GM12878 (cell line): ENCODE measurements around the gene SF1. TPM values are rescaled to one million over a fixed set of nuclear protein-coding genes. Genes with fewer than 3 reads are reported as not detected.
A peak's percentile ranks its signal among the peaks of the same experiment; 100 is the strongest.

ENCODE experiments used
- ATAC-seq: fragments of 200-7000 bp; cut with Tn5 transposase; 3 replicates; pipeline ENCODE4 v1.9.1; 2020; ENCODE audit warnings: mild to moderate bottlenecking, moderate library complexity
- BruUV-seq: library from RNA; stranded (reverse); fragments of 400-500 nt; replicated peaks from 2 replicates; lab custom pipeline; 2021; lab: Mats Ljungman, UMichigan
- CTCF ChIA-PET: fragments of 300-600 bp; sonication (Branson Sonifier 250); formaldehyde crosslinking; extraction: SDS; loops from one replicate; lab custom pipeline; 2021; ENCODE audit warnings: inconsistent platforms; lab: Yijun Ruan, JAX
- POLR2A ChIA-PET: fragments of 350-600 bp; formaldehyde crosslinking; extraction: SDS; loops from one replicate; lab custom pipeline; 2021; ENCODE audit warnings: inconsistent platforms; lab: Charles Lee
- RAD21 ChIA-PET: fragments of 300-600 bp; sonication (Branson Sonifier 250); formaldehyde crosslinking; loops from one replicate; lab custom pipeline; 2023; ENCODE audit warnings: antibody characterized with exemption; ENCODE audit not compliant: unreplicated experiment; lab: Charles Lee
- SMC1A ChIA-PET: fragments of 300-600 bp; sonication (Branson Sonifier 250); formaldehyde crosslinking; loops from one replicate; lab custom pipeline; 2023; ENCODE audit not compliant: unreplicated experiment, uncharacterized antibody; lab: Charles Lee
- DNase-seq: peaks from one replicate; pipeline ENCODE4 v3.0.0-alpha.2; 2011; ENCODE audit warnings: low read depth, low spot score
- FAIRE-seq: peaks from 3 replicates; lab custom pipeline; 2011; peaks lifted over from hg19 to GRCh38; lab: Jason Lieb, UNC
- H2AFZ ChIP-seq: 2 replicates; pipeline ENCODE4 v1.6.0; 2011; ENCODE audit warnings: low read depth, low read length, control low read depth; ENCODE audit not compliant: control insufficient read depth
- H3K27ac ChIP-seq: 2 replicates; pipeline ENCODE4 v1.5.1; 2011; ENCODE audit warnings: control low read depth; ENCODE audit not compliant: control insufficient read depth, insufficient read depth
- H3K27me3 ChIP-seq, 2 experiments: replicated peaks in 1 of 2; 2 replicates each; pipeline versions ENCODE4 v1.6.0 to v1.6.1; 2011; ENCODE audit warnings: low read length in 1 of 2; ENCODE audit not compliant: control insufficient read depth in 2 of 2, insufficient read depth in 2 of 2
- H3K36me3 ChIP-seq, 2 experiments: 2 replicates each; pipeline ENCODE4 v1.5.1; 2011; ENCODE audit warnings: low read length in 1 of 2; ENCODE audit not compliant: control insufficient read depth in 2 of 2, insufficient read depth in 2 of 2
- H3K4me1 ChIP-seq: 2 replicates; pipeline ENCODE4 v1.6.1; 2011; ENCODE audit warnings: mild to moderate bottlenecking, low read length, moderate library complexity, mixed read lengths; ENCODE audit not compliant: control insufficient read depth, insufficient read depth
- H3K4me2 ChIP-seq: 2 replicates; pipeline ENCODE4 v1.6.0; 2011; ENCODE audit warnings: control low read depth; ENCODE audit not compliant: control insufficient read depth, insufficient read depth
- H3K4me3 ChIP-seq: fragments of 200-600 bp; sonication (generic); 2 replicates; pipeline ENCODE4 v1.5.1; 2016
- H3K79me2 ChIP-seq: 2 replicates; pipeline ENCODE4 v1.6.0; 2011; ENCODE audit warnings: low read length; ENCODE audit not compliant: control insufficient read depth, insufficient read depth
- H3K9ac ChIP-seq: 2 replicates; pipeline ENCODE4 v1.8.0; 2011; ENCODE audit warnings: low read length, control low read depth, mixed read lengths; ENCODE audit not compliant: control insufficient read depth, insufficient read depth
- H3K9me3 ChIP-seq: replicated peaks from 3 replicates; pipeline ENCODE4 v1.5.1; 2011; ENCODE audit warnings: mild to moderate bottlenecking, low read length; ENCODE audit not compliant: control insufficient read depth, insufficient read depth
- H4K20me1 ChIP-seq: 2 replicates; pipeline ENCODE4 v1.6.0; 2011; ENCODE audit not compliant: control insufficient read depth, insufficient read depth
- ATF7 ChIP-seq: fragments of 450-650 bp; IDR thresholded peaks from 2 replicates; pipeline ENCODE4 v1.6.1; 2016; ENCODE audit warnings: low read depth, mild to moderate bottlenecking
- BHLHE40 ChIP-seq, 2 experiments: fragments of 450-650 bp in 1 of 2; IDR thresholded peaks; 2 replicates each; pipeline ENCODE4 v1.6.1; 2011 to 2017; ENCODE audit warnings: low read depth in 2 of 2, borderline replicate concordance in 1 of 2, improper control_type of control experiment in 1 of 2, low read length in 1 of 2, mild to moderate bottlenecking in 1 of 2
- BMI1 ChIP-seq: fragments of 450-650 bp; IDR thresholded peaks from 2 replicates; pipeline ENCODE4 v1.6.1; 2016; ENCODE audit warnings: mild to moderate bottlenecking, moderate library complexity, borderline replicate concordance
- CBFB ChIP-seq: IDR thresholded peaks from 2 replicates; pipeline ENCODE4 v1.6.1; 2016; ENCODE audit warnings: antibody characterized with exemption, low read depth
- CREB1 ChIP-seq: IDR thresholded peaks from 2 replicates; pipeline ENCODE4 v1.6.1; 2012; ENCODE audit warnings: low read depth, mild to moderate bottlenecking, inconsistent platforms
- CTCF ChIP-seq, 3 experiments: IDR thresholded peaks in 2 of 3; conservative IDR thresholded peaks in 1 of 3; 2 replicates each; pipeline ENCODE4 v1.5.1; 2011; ENCODE audit warnings: low read depth in 3 of 3, low read length in 3 of 3, mild to moderate bottlenecking in 3 of 3, control low read depth in 2 of 3, moderate library complexity in 2 of 3, inconsistent platforms in 1 of 3, mixed read lengths in 1 of 3; ENCODE audit not compliant: control insufficient read depth in 2 of 3, insufficient read depth in 1 of 3; ENCODE audit errors: extremely low read depth in 1 of 3
- FOXK2 ChIP-seq: fragments of 450-650 bp; IDR thresholded peaks from 2 replicates; pipeline ENCODE4 v1.6.1; 2017; ENCODE audit warnings: mild to moderate bottlenecking, moderate library complexity
- FOXM1 ChIP-seq: IDR thresholded peaks from 2 replicates; pipeline ENCODE4 v1.6.1; 2012; ENCODE audit warnings: low read depth, mild to moderate bottlenecking, inconsistent platforms, low read length, moderate library complexity
- IKZF2 ChIP-seq, 2 experiments: fragments of 450-650 bp; IDR thresholded peaks; 2 replicates each; pipeline ENCODE4 v1.6.1; 2017; ENCODE audit warnings: mild to moderate bottlenecking in 2 of 2, moderate library complexity in 2 of 2
- KAT2A ChIP-seq: conservative IDR thresholded peaks from 2 replicates; pipeline ENCODE4 v1.6.1; 2011; ENCODE audit warnings: low read depth, low read length; ENCODE audit not compliant: control insufficient read depth
- STAT1 ChIP-seq: fragments of 450-650 bp; conservative IDR thresholded peaks from 2 replicates; pipeline ENCODE4 v1.6.1; 2014; ENCODE audit warnings: antibody characterized with exemption, mild to moderate bottlenecking
- YY1 ChIP-seq: IDR thresholded peaks from 2 replicates; pipeline ENCODE4 v1.6.1; 2011; ENCODE audit warnings: low read depth, mild to moderate bottlenecking, low read length
- WGBS: methylation state at CpG from one replicate; pipeline ENCODE4 v1.1.6; 2016; ENCODE audit warnings: low lambda C conversion rate; ENCODE audit not compliant: insufficient replicate concordance, insufficient coverage; ENCODE audit errors: missing lambda C conversion rate; 5-methylcytosine and 5-hydroxymethylcytosine counted together
- in situ Hi-C: fragments of 300-500 bp; cut with MboI; formaldehyde crosslinking; loops from 9 replicates; pipeline ENCODE4 v1.14.3; 2018; ENCODE audit warnings: mixed read lengths
- intact Hi-C: fragments of 100-400 bp; cut with micrococcal nuclease; formaldehyde crosslinking; loops from one replicate; pipeline ENCODE4 v1.14.2; 2022; ENCODE audit not compliant: unreplicated experiment
- polyA plus RNA-seq, 11 experiments: library from polyadenylated mRNA; depleted of rRNA in 4 of 11; unstranded in 6 of 11; stranded (reverse) in 5 of 11; fragments of >200 nt; fragmentation: Nextera tagmentation in 4 of 11; fragmentation: Illumina TruSeq in 1 of 11; extraction: Ambion mirVana in 4 of 11; extraction: Trizol in 1 of 11; gene quantifications; 1 replicate in 1 of 11; 2 replicates in 10 of 11; pipeline versions ENCODE4 v1.2.1 to v1.2.3, GENCODE V29; 2011 to 2016; ENCODE audit warnings: inconsistent platforms in 2 of 11, missing spikeins in 2 of 11, low read depth in 1 of 11
- total RNA-seq, 4 experiments: library from RNA; depleted of rRNA in 3 of 4; stranded (reverse); fragments of >200 nt in 3 of 4; fragmentation: Illumina TruSeq in 1 of 4; extraction: Trizol in 1 of 4; gene quantifications; 2 replicates each; pipeline versions ENCODE4 v1.2.1 to v1.2.3, GENCODE V29; 2013 to 2021
- TF ChIP-seq, protein P1 (sequence below): fragments of 450-650 bp; IDR thresholded peaks from 2 replicates; pipeline ENCODE4 v1.6.1; 2017; ENCODE audit warnings: mild to moderate bottlenecking, moderate library complexity
- TF ChIP-seq, protein P2 (sequence below): fragments of 450-650 bp; IDR thresholded peaks from 2 replicates; pipeline ENCODE4 v1.6.1; 2018; ENCODE audit warnings: borderline replicate concordance, mild to moderate bottlenecking; ENCODE audit not compliant: partially characterized antibody

The SF1 gene
- total and polyA plus RNA-seq, 10 of the 15 experiments (the other 5 are each of a cell fraction or from before 2014, with no cell fraction given) = 13.6 to 337 (median 103) TPM

DNA sequence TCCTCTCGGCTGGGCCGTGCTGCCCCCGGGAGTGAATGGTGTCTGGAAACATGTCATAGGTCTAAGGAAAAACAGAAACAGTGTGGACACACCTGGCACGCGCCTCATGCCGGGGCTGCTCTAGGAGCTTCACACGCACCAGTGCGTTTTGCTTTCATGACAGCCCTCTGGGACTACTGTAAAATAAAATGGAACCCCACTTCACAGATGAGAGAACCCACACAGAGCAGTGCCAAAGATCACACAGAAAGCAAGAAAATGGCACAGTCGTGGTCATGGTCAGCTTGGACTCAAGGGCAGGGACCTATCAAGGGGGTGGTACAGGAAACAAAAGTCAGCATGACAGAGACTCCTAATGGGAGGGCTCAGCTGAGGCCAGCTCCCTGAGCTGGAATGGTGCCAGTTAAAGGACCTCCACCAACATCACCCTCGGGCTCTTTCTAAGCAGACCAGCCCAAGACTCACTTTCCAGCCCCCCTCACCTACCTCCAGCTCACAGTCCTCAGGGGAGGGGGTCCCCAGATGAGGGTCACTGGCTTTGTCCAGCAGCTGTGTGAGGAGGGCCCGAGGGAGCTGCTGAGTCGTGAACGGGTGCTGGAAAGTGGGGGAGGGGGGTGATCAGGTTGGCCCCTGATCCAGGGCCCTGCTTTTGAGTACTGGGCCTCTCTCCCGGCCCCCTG is 21.4 kb upstream of the SF1 start:
- no peaks in the 10 kb centered on the region for H3K9me3 ChIP-seq
- H3K4me1 ChIP-seq = peaks cover 37% of the 10 kb centered on the region
- peak overlapping the region; percentile 57 for H3K27ac ChIP-seq
- FAIRE-seq (peak; percentile 80), DNase-seq (no peak), ATAC-seq (peak; percentile 65)
- no TSS peak for BruUV-seq
- peaks cover 30% of the 10 kb centered on the region for H3K79me2 ChIP-seq
- RAD21 ChIA-PET = interaction anchor here (0.6 to 2.0 kb wide), 5 partner anchors 11 to 75 kb away, joined by 3 to 10 read pairs (median 4); partner anchors contain the start of gene SF1
- POLR2A ChIA-PET = interaction anchor here (0.5 to 5.4 kb wide), 6 partner anchors 16 to 442 kb away, joined by 3 to 33 read pairs (median 3); partner anchors contain the start of gene SF1
- H3K4me2 ChIP-seq = peak overlapping the region; percentile 87
- SMC1A ChIA-PET = interaction anchor here (0.8 to 2.6 kb wide), 8 partner anchors 13 to 266 kb away, joined by 3 to 9 read pairs (median 4); partner anchors contain the start of gene SF1
- H2AFZ ChIP-seq = peak overlapping the region; percentile 7; the same call in 1 of the 2 replicates
- H3K27me3 ChIP-seq = no peaks in the 10 kb centered on the region
- peaks cover 6 to 16% of the 10 kb centered on the region in 2 experiments; a peak in 3 of 4 replicates for H3K36me3 ChIP-seq
- WGBS = 8% methylated on average over 13 of the region's 14 CpGs
- no peaks in the 10 kb centered on the region for H4K20me1 ChIP-seq
- H3K4me3 ChIP-seq = peak overlapping the region; percentile 35; the same call in 1 of the 2 replicates
- intact Hi-C loops (no loop called here), in situ Hi-C loops (no loop called here)
- H3K9ac ChIP-seq = peak overlapping the region; percentile 48; the same call in 1 of the 2 replicates
- CTCF ChIA-PET = interaction anchor here (0.6 to 5.8 kb wide), 12 partner anchors 11 to 227 kb away, joined by 3 to 41 read pairs (median 3); partner anchors contain the start of genes CDC42BPG, MEN1, RASGRP2 and SF1
- TF ChIP-seq YY1 (peak; percentile 64), CTCF (IDR thresholded peaks at IDR 0.05 in 2 of 3, conservative IDR thresholded peaks at IDR 0.05 in 1 of 3; ENCODE audit: control insufficient read depth in 2 of 3, extremely low read depth in 1 of 3, insufficient read depth in 1 of 3, low read depth in 3 of 3, low read length in 3 of 3) (no peak), STAT1 (no peak), CBFB (no peak), ATF7 (no peak), FOXM1 (no peak), IKZF2 (IDR thresholded peaks at IDR 0.05) (peak in 1 of 2 experiments; percentile 22; a peak in 1 of 4 replicates), BHLHE40 (IDR thresholded peaks at IDR 0.05; ENCODE audit: borderline replicate concordance in 1 of 2, low read depth in 2 of 2, low read length in 1 of 2) (peak; percentile 72 to 77; a peak in 3 of 4 replicates), FOXK2 (no peak), CREB1 (no peak), KAT2A (no peak), BMI1 (no peak)
- TF ChIP-seq, protein P1, sequence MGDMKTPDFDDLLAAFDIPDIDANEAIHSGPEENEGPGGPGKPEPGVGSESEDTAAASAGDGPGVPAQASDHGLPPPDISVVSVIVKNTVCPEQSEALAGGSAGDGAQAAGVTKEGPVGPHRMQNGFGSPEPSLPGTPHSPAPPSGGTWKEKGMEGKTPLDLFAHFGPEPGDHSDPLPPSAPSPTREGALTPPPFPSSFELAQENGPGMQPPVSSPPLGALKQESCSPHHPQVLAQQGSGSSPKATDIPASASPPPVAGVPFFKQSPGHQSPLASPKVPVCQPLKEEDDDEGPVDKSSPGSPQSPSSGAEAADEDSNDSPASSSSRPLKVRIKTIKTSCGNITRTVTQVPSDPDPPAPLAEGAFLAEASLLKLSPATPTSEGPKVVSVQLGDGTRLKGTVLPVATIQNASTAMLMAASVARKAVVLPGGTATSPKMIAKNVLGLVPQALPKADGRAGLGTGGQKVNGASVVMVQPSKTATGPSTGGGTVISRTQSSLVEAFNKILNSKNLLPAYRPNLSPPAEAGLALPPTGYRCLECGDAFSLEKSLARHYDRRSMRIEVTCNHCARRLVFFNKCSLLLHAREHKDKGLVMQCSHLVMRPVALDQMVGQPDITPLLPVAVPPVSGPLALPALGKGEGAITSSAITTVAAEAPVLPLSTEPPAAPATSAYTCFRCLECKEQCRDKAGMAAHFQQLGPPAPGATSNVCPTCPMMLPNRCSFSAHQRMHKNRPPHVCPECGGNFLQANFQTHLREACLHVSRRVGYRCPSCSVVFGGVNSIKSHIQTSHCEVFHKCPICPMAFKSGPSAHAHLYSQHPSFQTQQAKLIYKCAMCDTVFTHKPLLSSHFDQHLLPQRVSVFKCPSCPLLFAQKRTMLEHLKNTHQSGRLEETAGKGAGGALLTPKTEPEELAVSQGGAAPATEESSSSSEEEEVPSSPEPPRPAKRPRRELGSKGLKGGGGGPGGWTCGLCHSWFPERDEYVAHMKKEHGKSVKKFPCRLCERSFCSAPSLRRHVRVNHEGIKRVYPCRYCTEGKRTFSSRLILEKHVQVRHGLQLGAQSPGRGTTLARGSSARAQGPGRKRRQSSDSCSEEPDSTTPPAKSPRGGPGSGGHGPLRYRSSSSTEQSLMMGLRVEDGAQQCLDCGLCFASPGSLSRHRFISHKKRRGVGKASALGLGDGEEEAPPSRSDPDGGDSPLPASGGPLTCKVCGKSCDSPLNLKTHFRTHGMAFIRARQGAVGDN = peak; percentile 44
- TF ChIP-seq, protein P2, sequence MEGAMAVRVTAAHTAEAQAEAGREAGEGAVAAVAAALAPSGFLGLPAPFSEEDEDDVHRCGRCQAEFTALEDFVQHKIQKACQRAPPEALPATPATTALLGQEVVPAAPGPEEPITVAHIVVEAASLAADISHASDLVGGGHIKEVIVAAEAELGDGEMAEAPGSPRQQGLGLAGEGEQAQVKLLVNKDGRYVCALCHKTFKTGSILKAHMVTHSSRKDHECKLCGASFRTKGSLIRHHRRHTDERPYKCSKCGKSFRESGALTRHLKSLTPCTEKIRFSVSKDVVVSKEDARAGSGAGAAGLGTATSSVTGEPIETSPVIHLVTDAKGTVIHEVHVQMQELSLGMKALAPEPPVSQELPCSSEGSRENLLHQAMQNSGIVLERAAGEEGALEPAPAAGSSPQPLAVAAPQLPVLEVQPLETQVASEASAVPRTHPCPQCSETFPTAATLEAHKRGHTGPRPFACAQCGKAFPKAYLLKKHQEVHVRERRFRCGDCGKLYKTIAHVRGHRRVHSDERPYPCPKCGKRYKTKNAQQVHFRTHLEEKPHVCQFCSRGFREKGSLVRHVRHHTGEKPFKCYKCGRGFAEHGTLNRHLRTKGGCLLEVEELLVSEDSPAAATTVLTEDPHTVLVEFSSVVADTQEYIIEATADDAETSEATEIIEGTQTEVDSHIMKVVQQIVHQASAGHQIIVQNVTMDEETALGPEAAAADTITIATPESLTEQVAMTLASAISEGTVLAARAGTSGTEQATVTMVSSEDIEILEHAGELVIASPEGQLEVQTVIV = no peak
